ENCODE measurements around the gene VAV2.

The VAV2 gene

GRCh38 chr9:133980864-133981588, 11.1 kb downstream of the VAV2 start:
- no peak for DNase-seq

DNA sequence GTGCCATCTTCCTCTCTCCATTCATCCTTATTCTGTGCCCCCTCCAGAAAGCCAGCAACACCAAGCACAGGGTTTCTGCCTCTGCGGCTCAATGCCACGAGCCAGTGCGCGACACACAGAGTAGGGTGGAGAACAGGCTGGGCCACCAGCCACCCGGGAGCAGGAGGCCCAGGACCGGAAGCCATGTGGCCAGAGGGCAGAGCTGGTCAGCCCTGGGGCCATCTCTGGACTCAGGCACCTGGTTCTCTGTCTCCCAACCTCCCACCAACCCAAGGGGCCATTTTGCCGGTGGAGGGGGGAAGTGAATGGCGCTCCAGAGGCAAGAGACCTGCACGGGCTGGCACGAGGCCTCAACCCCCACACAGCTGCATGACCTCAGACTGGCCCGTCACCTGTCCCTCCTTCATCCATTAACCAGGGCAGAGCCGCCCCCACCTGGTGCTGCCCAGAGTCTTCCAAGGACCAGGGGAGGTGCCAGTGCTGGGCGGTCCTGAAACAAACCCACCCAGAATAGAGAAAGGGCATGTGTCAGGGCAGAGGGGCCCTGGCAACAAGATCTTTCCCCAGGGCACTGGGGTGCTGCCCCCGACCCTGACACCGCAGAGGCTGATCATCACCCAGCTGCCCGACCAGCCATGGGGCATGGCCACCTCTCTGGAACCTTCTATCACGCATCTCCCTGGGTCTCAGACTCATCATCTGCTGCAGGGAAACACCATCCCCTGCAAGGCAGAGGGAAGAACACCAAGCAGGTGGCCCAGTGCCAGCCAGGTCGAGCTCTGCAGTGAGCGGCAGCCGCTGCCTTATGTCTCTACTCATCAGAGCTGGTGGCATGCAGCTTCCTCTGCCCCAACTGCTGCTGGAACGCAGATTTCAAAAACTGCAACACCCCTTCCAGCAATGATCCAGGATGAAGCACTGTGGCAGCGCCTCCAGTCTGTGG, 11.9 kb downstream of the VAV2 start:
- DNase-seq, result no peak

GRCh38 chr9:133979273-133979920, 12.7 kb downstream of the VAV2 start:
- DNase-seq, result no peak

- no peak for DNase-seq
Measured at GRCh38 chr9:133978899-133979272, 13.2 kb downstream of the VAV2 start.

- no peak for DNase-seq
Measured at GRCh38 chr9:133978226-133978898, 13.8 kb downstream of the VAV2 start.

DNA sequence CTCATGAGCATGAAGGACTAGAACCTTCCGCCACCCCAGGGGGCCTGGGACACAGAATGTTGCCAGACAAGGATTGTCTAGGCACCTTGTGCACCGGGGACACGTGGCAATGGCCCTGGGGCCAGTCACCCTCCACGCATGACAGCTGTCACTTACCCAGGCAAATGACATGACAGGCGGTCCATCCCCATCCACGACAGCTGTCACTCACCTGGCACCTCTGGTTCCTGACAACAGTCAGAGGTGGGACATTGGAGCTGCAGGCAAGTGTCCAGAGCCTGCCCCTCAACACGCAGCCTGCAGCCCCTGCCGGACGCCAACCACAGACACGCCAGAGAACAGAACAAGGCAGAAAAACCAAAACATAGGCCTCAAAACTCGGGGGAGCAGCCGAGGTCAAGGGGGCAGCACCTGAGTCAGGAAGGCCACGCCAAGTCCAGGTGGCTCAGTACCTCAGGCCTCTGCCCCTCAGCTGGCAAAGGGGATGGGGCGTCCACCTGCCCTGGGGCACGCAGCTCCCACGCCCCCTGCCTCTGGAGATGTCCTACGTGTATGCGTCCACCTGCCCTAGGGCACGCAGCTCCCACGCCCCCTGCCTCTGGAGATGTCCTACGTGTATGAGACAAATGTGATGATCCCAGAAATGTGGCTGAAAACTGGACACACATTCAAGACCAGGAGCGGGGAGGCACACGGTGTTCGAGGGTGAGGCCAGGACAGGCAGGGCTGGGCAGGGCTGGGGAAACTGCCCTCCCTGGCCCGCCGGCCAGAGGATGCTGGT, 14.5 kb downstream of the VAV2 start:
- DNase-seq, result no peak

DNA sequence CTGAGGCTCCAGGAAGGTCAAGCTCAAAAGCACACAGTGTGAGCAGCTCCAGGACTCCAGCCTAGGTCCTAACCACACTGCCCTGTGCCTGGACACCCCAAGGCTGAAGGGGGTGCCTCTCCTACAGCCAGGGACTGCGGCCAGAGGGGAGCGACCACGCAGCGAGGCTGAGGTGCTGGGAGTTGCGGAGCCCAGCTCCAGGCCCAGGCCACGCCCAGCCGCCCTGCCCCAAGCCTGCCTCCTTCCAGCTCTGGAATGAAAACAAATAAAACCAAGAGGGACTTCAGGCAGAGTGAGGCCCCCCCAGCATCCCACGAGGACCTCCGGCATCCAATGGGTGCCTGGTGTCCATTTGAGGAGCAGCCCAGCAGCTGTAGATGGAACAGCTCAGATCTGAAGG, 15.2 kb downstream of the VAV2 start:
- DNase-seq, result no peak

DNA sequence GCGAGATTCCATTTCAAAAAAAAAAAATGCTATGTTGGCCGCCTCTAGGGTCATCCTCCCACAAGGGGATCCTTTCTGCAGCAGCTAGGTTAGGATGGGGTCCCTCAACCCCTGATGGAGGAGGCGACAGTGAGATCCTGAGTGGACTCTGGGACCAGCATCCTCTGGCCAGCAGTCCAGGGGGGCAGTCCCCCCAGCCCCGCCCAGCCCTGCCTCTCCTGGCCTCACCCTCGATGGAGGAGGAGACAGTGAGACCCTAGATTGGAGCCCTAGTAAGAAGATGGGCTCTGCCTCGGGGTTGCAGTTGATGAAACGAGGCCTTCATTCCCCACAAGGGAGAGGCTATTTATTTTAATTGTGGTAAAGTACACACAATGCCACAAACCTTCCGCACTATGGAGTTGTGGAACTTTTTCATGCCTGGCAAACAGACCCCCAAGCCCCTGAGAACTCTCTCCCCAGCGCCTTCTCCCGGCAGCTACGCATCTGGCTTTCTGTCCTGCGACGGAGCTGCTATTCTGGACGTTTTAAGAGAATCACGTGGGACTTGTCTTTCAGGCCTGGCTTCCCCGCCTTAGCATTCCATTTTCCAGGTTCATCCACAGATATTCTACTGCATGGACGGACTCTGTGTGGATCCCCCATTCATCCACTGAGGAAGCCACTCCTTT, 15.8 kb downstream of the VAV2 start:
- DNase-seq, result no peak

DNA sequence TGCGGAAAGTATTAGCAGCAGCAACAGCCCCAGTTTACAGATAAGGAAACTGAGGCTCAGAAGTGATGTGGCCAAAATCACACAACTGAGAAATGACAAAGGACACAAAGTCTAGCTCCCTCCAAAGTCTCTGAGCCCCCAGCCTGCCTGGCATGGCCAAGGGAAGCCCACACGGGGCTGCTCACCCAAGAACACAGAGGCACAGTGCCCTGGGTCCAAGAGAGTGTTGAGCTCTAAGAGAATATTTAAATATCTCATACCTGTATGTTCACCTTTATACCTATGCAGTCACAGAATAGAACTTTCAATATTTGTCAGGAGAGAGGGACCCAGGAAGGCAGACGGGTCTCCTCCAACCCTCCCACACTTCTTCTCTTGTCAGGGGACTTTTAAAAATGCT, 16.6 kb downstream of the VAV2 start:
- DNase-seq, result no peak

DNA sequence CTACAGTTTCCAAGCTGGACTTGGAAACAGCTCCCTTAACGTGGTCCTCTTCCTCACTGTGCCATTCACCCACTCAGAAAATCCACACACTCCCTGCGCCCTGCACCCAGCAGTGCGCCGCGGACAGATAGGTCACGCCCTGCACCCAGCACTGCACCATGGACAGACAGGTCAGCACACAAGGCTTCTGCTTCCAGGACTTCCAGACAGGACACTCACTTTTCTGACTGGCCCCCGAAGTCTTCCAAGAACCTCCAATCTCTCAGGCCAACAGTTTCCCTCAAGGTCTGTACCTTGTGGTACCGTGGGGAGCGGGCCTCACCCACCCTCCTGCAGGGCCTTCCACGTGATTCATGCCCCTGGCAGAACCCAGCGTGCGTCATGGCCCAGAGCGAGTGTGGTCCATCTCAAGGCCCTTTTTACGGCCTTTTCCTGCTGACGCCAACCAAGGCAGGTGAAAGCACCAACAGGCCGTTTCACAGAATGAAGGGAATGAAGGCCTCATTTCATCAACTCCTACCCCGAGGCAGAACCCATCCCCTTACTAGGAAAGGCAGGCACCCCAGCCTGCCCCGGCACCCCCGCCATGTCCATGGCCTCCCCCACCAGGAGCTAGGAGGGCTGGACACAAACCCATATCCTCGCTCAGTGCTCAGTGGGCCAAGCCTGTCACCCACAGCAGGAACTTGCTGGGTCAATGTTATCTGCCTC, 17.3 kb downstream of the VAV2 start:
- no peak for DNase-seq

GRCh38 chr9:133973791-133974630, 18.1 kb downstream of the VAV2 start:
- DNase-seq, result no peak

DNA sequence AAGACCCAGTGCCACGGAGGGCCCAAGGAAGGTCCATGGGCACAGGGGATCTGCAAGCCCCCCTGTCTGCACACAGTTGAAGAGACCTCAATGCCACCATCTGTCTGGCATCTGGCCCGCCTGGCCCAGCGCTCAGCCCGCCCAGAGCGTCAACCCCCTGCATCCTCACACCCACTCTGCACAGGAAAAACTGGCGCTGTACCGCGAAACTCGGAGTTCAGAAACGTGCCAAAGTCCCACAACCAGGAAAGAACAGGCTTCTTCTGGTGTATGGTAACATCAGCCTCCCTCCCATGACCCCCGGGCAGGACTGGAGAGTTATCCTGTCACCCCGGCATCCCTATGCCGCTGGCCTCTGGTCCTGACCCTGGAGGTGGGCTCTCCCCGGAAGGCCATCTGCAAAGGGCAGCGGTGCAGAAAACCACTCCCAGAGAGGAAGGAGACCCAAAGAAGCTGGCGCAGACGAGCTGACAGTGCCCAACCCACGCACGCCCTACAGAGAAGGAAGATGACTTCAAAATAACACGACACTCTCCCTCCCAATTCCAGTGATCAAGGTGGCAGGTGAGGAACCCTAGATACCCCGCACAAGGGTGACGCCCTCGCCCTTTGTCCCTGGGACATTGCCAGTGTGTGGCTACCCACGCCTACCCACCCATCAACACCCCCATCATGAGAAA, 18.9 kb downstream of the VAV2 start:
- DNase-seq, result no peak

DNA sequence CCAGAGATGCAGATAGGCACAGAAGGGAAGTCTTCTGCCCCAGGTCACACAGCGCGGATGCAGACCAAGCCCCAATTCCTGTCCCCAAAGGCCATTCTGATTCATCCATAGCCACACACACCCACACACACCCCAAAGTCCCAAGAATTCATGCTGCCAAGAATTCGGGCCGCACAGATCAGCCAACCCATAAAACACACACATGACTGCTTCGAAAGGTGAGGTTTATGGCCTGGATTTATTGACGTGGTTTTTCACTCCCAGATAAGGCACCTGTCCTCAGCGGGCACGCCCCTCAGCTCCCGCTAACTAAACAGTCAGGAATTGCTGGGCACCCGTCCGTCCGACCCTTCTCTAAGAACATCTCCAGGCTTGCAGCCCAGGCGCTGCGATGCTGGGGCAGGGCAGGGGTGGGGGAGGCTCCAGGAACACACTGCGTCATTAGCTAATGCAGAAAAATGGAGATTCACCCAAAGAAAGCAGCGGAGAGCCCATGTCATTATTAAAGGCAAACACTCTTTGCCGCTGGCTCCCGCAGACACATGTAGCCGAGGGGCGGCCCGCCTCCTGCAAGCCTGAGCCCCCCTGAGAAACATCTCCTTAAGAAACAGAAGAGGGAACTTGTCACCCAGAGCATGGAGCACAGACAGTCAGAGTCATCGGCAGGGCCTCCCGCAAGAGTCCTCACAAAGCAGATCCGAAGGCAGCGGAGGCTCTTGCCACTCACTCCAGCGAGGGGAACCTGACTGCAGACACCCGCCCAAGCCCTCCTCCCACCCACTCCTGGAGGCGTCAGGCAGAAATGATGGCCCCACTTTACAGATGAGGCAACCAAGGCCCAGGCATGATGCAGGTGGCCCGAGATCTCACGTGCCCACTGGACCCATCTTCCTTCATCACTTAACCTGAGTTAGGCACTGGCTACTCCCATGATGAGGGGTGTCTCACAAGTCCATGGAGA, 19.9 kb downstream of the VAV2 start:
- no peak for DNase-seq

DNA sequence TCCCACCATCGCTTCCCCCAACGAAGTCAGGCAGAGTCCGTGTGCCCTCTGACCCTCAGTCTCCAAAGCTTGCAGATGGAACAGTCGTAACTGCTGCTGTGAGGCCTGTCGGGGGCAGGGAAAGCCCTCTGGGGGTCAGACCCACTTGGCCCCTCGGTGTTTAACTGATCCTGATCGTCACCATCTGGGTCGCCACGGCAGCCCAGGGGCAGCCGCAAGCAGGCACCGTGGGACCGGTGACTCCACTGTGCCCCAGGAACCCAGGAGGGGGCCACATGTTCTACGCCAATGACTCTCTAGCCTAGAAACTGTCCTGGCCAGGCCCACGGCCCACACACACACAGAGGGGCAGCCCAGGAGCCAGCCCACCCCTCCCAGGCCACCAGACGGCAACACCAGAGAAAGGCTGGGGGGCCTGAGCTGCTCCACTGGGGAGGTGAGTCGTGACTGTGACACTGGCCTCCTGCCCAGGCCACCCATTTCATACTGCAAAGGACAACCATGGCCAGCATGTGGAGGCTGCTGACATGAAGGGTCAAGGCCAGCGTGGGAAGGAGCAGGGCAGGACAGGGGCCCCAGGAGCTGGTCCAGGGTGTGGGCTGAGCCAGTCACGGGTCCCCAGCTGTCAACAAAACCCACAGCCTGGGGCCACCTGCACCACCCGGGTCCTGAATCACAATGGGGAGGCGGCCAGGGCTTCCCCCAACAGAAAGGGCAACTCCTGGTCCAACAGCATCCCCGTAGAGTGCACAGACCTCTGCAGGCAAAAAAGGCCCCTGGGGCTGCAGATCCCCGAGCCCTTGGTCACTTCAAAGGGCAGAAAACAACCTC, 20.8 kb downstream of the VAV2 start:
- no peak for DNase-seq

DNA sequence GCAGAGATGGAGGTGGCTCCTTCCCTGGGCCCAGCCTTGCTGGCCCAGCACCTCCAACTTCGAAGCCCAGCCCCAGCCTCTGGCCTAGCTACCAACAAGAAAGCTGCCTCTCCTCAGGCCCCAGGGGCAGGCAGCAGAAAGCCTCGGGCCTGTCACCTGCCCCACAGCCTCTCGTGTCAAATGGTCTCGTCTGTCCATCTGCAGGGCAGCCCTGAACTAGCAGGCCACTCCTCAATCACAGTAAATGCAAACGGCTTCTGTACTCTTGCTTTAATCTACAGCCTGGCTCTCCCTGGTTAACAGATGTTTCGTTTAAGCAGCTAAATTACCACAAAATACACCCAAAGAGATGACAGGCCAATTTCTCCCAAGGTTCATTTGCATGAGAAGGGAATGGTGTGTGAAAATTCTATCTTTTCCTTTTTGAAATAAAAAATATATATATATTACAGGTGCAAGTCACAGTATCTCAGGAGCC, 21.5 kb downstream of the VAV2 start:
- no peak for DNase-seq

GRCh38 chr9:133969681-133970580, 22.2 kb downstream of the VAV2 start:
- DNase-seq, result no peak
